Neural progenitor cell (in vitro differentiated cells): ENCODE data around the gene TRAK1. TPM values are rescaled to one million over a fixed set of nuclear protein-coding genes. Genes with fewer than 3 reads are reported as not detected.

ENCODE experiments used
- DNase-seq: peaks from one replicate; pipeline ENCODE4 v3.0.0-alpha.2; 2016; ENCODE audit warnings: low spot score
- H2AFZ ChIP-seq: fragments of 200-600 bp; sonication (generic); replicated peaks from 2 replicates; pipeline ENCODE4 v1.6.1; 2016; ENCODE audit warnings: antibody characterized with exemption
- H3F3A ChIP-seq: fragments of 200-600 bp; sonication (generic); 2 replicates; pipeline ENCODE4 v1.6.1; 2016; ENCODE audit warnings: antibody characterized with exemption, low read depth
- H3K27ac ChIP-seq: fragments of 200-600 bp; sonication (generic); 2 replicates; pipeline ENCODE4 v1.5.1; 2016; ENCODE audit warnings: mild to moderate bottlenecking
- H3K27me3 ChIP-seq: fragments of 200-600 bp; sonication (generic); 2 replicates; pipeline ENCODE4 v1.6.1; 2016; ENCODE audit warnings: mild to moderate bottlenecking, moderate library complexity
- H3K36me3 ChIP-seq: fragments of 200-600 bp; sonication (generic); 2 replicates; pipeline ENCODE4 v1.5.1; 2016
- H3K4me1 ChIP-seq: fragments of 200-600 bp; sonication (generic); 2 replicates; pipeline ENCODE4 v1.6.1; 2016; ENCODE audit warnings: mixed run types
- H3K4me2 ChIP-seq: fragments of 200-600 bp; sonication (generic); 2 replicates; pipeline ENCODE4 v1.6.1; 2016
- H3K4me3 ChIP-seq: fragments of 200-600 bp; sonication (generic); 2 replicates; pipeline ENCODE4 v1.5.1; 2016
- H3K79me2 ChIP-seq: fragments of 200-600 bp; sonication (generic); 2 replicates; pipeline ENCODE4 v1.6.1; 2016; ENCODE audit warnings: low read depth
- H3K9ac ChIP-seq: fragments of 200-600 bp; sonication (generic); 2 replicates; pipeline ENCODE4 v1.6.1; 2016
- H3K9me3 ChIP-seq: fragments of 200-600 bp; sonication (generic); 2 replicates; pipeline ENCODE4 v1.5.1; 2016; ENCODE audit warnings: low read depth
- H4K20me1 ChIP-seq: fragments of 200-600 bp; sonication (generic); 2 replicates; pipeline ENCODE4 v1.6.1; 2016; ENCODE audit warnings: low read depth
- H3K27ac Mint-ChIP-seq: 3 replicates; pipeline ENCODE4 v1.8.0; 2021; ENCODE audit warnings: mixed read lengths
- H3K27me3 Mint-ChIP-seq: 2 replicates; pipeline ENCODE4 v1.8.0; 2022; ENCODE audit warnings: low read depth, mild to moderate bottlenecking, inconsistent platforms, moderate library complexity, mixed read lengths; ENCODE audit not compliant: insufficient read depth
- H3K36me3 Mint-ChIP-seq: 3 replicates; pipeline ENCODE4 v1.8.0; 2021; ENCODE audit warnings: mixed read lengths
- H3K4me1 Mint-ChIP-seq: 3 replicates; pipeline ENCODE4 v1.8.0; 2021; ENCODE audit warnings: mixed read lengths
- H3K4me3 Mint-ChIP-seq: 3 replicates; pipeline ENCODE4 v1.8.0; 2021; ENCODE audit warnings: mild to moderate bottlenecking, moderate library complexity, mixed read lengths
- H3K9me3 Mint-ChIP-seq: 3 replicates; pipeline ENCODE4 v1.8.0; 2020; ENCODE audit warnings: mixed read lengths
- EZH2 ChIP-seq: fragments of 200-600 bp; sonication (generic); IDR thresholded peaks from 2 replicates; pipeline ENCODE4 v1.6.1; 2017; ENCODE audit warnings: antibody characterized with exemption, mild to moderate bottlenecking, moderate library complexity
- EZH2phosphoT487 ChIP-seq: fragments of 200-600 bp; sonication (generic); IDR thresholded peaks from 2 replicates; pipeline ENCODE4 v1.6.1; 2017; ENCODE audit warnings: antibody characterized with exemption
- total RNA-seq: library from RNA; depleted of rRNA; stranded (reverse); fragments of >200 nt; gene quantifications from 2 replicates; pipeline ENCODE4 v1.2.3, GENCODE V29; 2015; ENCODE audit warnings: low replicate concordance
- TF ChIP-seq, protein P1 (sequence below): fragments of 200-600 bp; sonication (generic); IDR thresholded peaks from 2 replicates; pipeline ENCODE4 v1.5.1; 2017; ENCODE audit warnings: antibody characterized with exemption, mild to moderate bottlenecking

Gene TRAK1
- total RNA-seq, 1 donor from 2014 or later, result 32.2 TPM

DNA sequence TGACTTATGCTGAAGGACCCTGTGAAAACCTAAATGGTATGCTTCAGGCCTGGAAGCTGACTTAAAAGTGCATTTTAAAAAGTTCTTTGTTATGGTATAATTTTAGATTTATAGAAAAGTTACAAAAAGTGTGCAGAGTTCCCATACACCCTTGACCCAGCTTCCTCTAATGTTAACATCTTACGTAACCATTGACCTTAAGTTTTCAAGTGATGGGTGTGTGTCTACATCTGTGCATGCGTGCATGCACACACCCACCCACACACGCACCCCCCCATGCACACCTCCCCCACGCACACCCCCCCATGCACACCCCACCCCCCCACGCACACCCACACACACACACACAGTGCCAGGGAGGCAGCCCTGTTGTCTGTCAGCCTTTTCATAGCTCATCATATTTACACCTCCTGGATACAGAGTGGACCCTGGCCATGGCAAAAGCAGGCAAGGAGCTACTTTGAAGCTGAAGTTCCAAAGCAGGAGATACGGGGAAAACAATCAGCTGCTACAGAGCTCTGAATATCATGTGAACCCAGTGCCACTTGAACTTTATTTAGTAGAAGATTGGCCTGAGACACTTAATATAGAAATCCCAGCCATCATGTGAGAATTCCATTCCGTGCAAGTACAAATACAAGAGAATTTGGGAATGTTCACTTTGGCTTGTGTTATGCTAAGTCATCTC, 30.0 kb upstream of the TRAK1 start:
- no peaks in the 10 kb centered on the region for H3K27me3 ChIP-seq
- Mint-ChIP-seq H3K9me3 (no peaks in the 10 kb centered on the region), H3K27me3 (peaks cover 3% of the 10 kb centered on the region), H3K36me3 (peaks cover 2% of the 10 kb centered on the region), H3K27ac (peak overlapping the region; percentile 39), H3K4me3 (no peak overlapping the region), H3K4me1 (peaks cover 64% of the 10 kb centered on the region)
- DNase-seq, result no peak
- H3K4me1 ChIP-seq, result peaks cover 38% of the 10 kb centered on the region
- no peak overlapping the region for H3K4me2 ChIP-seq
- H3K36me3 ChIP-seq, result no peaks in the 10 kb centered on the region
- no peak overlapping the region for H2AFZ ChIP-seq
- TF ChIP-seq EZH2 (no peak), EZH2phosphoT487 (no peak)
- TF ChIP-seq, protein P1, sequence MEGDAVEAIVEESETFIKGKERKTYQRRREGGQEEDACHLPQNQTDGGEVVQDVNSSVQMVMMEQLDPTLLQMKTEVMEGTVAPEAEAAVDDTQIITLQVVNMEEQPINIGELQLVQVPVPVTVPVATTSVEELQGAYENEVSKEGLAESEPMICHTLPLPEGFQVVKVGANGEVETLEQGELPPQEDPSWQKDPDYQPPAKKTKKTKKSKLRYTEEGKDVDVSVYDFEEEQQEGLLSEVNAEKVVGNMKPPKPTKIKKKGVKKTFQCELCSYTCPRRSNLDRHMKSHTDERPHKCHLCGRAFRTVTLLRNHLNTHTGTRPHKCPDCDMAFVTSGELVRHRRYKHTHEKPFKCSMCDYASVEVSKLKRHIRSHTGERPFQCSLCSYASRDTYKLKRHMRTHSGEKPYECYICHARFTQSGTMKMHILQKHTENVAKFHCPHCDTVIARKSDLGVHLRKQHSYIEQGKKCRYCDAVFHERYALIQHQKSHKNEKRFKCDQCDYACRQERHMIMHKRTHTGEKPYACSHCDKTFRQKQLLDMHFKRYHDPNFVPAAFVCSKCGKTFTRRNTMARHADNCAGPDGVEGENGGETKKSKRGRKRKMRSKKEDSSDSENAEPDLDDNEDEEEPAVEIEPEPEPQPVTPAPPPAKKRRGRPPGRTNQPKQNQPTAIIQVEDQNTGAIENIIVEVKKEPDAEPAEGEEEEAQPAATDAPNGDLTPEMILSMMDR, result no peak
- H4K20me1 ChIP-seq, result peaks cover 13% of the 10 kb centered on the region
- peaks cover 58% of the 10 kb centered on the region for H3K79me2 ChIP-seq
- no peak overlapping the region for H3K27ac ChIP-seq
- H3K9me3 ChIP-seq, result no peaks in the 10 kb centered on the region
- no peak overlapping the region for H3K4me3 ChIP-seq
- H3F3A ChIP-seq, result peaks cover 33% of the 10 kb centered on the region
- no peak overlapping the region for H3K9ac ChIP-seq

DNA sequence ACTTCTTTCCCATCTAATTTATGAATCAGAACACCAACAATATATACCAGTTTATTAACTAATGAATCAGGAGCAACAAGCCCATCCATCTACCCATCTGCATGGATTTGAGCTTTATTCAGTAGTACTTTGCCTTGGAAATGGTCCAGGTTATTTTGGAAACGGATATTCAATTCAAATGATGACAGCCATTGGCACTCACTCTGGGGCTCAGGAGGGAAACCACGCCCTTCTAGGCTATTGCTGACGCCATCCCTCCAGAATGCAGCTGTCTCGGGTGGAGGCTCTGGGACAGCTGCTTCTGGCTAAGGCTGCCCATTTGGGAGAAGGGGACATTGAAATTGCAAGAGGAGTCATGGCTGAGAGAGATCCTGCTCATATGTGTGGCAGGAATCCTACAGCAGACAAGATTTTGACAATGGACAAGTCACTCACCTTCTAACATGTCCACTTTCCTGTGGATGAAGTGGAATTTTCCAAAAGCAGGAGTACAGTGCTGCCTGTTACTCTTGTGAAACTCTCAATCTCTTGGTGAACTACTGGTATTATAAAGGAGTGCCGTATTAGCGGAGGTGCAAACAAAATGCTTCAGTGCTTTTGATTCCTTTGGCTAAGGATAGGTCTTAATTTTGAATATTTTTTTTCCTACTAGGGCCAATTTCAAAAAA, 29.3 kb upstream of the TRAK1 start:
- Histone ChIP-seq H3K27ac (no peak overlapping the region), H3F3A (peaks cover 30% of the 10 kb centered on the region), H3K4me3 (no peak overlapping the region), H2AFZ (no peak overlapping the region), H3K9me3 (no peaks in the 10 kb centered on the region), H3K4me2 (no peak overlapping the region), H3K4me1 (peaks cover 34% of the 10 kb centered on the region), H3K9ac (no peak overlapping the region), H3K79me2 (peaks cover 58% of the 10 kb centered on the region), H3K27me3 (no peaks in the 10 kb centered on the region), H4K20me1 (peaks cover 18% of the 10 kb centered on the region), H3K36me3 (no peaks in the 10 kb centered on the region)
- peaks cover 67% of the 10 kb centered on the region for H3K4me1 Mint-ChIP-seq
- peak overlapping the region; percentile 39 for H3K27ac Mint-ChIP-seq
- no peak overlapping the region for H3K4me3 Mint-ChIP-seq
- no peaks in the 10 kb centered on the region for H3K9me3 Mint-ChIP-seq
- TF ChIP-seq EZH2phosphoT487 (no peak), EZH2 (no peak)
- TF ChIP-seq, protein P1, result no peak
- peaks cover 2% of the 10 kb centered on the region for H3K36me3 Mint-ChIP-seq
- peaks cover 5% of the 10 kb centered on the region for H3K27me3 Mint-ChIP-seq
- no peak for DNase-seq

DNA sequence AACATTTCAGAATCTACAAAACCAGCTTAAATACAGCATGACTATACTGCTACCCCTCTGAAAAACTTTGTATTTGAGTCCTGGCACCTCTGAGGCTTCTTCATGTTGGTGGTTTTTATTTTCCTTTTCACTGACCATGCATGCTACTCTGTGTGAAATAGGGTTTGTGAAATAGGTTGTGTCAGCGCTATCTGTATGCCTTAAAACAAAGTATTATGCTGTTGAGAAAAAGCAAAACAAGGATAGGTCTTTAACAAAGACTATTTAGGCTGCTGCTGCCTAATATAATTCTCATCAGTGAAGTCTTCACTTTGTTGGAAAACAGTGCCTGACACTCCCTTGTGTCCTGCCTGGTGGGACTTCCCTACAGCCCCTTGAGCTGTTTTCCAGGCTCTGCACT, 28.7 kb upstream of the TRAK1 start:
- H3K79me2 ChIP-seq, result peaks cover 56% of the 10 kb centered on the region
- peaks cover 67% of the 10 kb centered on the region for H3K4me1 Mint-ChIP-seq
- peaks cover 5% of the 10 kb centered on the region for H3K27me3 Mint-ChIP-seq
- no peaks in the 10 kb centered on the region for H3K36me3 ChIP-seq
- no peak for DNase-seq
- no peak overlapping the region for H3K4me2 ChIP-seq
- no peaks in the 10 kb centered on the region for H3K9me3 Mint-ChIP-seq
- H3K4me3 Mint-ChIP-seq, result no peak overlapping the region
- H3K9me3 ChIP-seq, result no peaks in the 10 kb centered on the region
- no peaks in the 10 kb centered on the region for H3K27me3 ChIP-seq
- peaks cover 28% of the 10 kb centered on the region for H3K4me1 ChIP-seq
- peak overlapping the region; percentile 22 for H3K27ac Mint-ChIP-seq
- H3K27ac ChIP-seq, result no peak overlapping the region
- H3F3A ChIP-seq, result peaks cover 24% of the 10 kb centered on the region
- no peak overlapping the region for H3K4me3 ChIP-seq
- H4K20me1 ChIP-seq, result peaks cover 12% of the 10 kb centered on the region
- H2AFZ ChIP-seq, result no peak overlapping the region
- peaks cover 2% of the 10 kb centered on the region for H3K36me3 Mint-ChIP-seq
- no peak for TF ChIP-seq EZH2
- no peak for TF ChIP-seq EZH2phosphoT487
- TF ChIP-seq, protein P1, result no peak
- no peak overlapping the region for H3K9ac ChIP-seq
